Measurements from ENCODE around the gene VSTM4.

VSTM4 gene

GRCh38 chr10:49118430-49119074 lies 3.2 kb upstream of the VSTM4 start:
- TF ChIP-seq CTCF (IDR thresholded peaks at IDR 0.05; ENCODE audit: extremely low read depth, insufficient read depth, missing control alignments): no peak
- no peak for DNase-seq (ENCODE audit: low spot score)
- in situ Hi-C loops (cut with MboI; ENCODE audit: low pct_unique_long_range_greater_than_20kb, low sequenced_read_pairs, unreplicated experiment): no loop called here

GRCh38 chr10:49117376-49118070 lies 2.2 kb upstream of the VSTM4 start:
- in situ Hi-C loops (cut with MboI; ENCODE audit: low pct_unique_long_range_greater_than_20kb, low sequenced_read_pairs, unreplicated experiment): no loop called here
- TF ChIP-seq CTCF (IDR thresholded peaks at IDR 0.05; ENCODE audit: extremely low read depth, insufficient read depth, missing control alignments): no peak
- DNase-seq (ENCODE audit: low spot score): no peak

GRCh38 chr10:49116509-49117375 lies 1.4 kb upstream of the VSTM4 start:
- in situ Hi-C loops (cut with MboI; ENCODE audit: low pct_unique_long_range_greater_than_20kb, low sequenced_read_pairs, unreplicated experiment): no loop called here
- DNase-seq (ENCODE audit: low spot score): no peak
- no peak for TF ChIP-seq CTCF (IDR thresholded peaks at IDR 0.05; ENCODE audit: extremely low read depth, insufficient read depth, missing control alignments)

GRCh38 chr10:49115796-49116508 lies 630 bp upstream of the VSTM4 start:
- DNase-seq (ENCODE audit: low spot score): no peak
- in situ Hi-C loops (cut with MboI; ENCODE audit: low pct_unique_long_range_greater_than_20kb, low sequenced_read_pairs, unreplicated experiment): no loop called here
- no peak for TF ChIP-seq CTCF (IDR thresholded peaks at IDR 0.05; ENCODE audit: extremely low read depth, insufficient read depth, missing control alignments)

- no peak for DNase-seq (ENCODE audit: low spot score)
- TF ChIP-seq CTCF (IDR thresholded peaks at IDR 0.05; ENCODE audit: extremely low read depth, insufficient read depth, missing control alignments): no peak
- in situ Hi-C loops (cut with MboI; ENCODE audit: low pct_unique_long_range_greater_than_20kb, low sequenced_read_pairs, unreplicated experiment): no loop called here
Measured at GRCh38 chr10:49114718-49115014, 656 bp downstream of the VSTM4 start.

GRCh38 chr10:49113741-49114141 lies 1.6 kb downstream of the VSTM4 start:
- in situ Hi-C loops (cut with MboI; ENCODE audit: low pct_unique_long_range_greater_than_20kb, low sequenced_read_pairs, unreplicated experiment): no loop called here
- DNase-seq (ENCODE audit: low spot score): no peak
- TF ChIP-seq CTCF (IDR thresholded peaks at IDR 0.05; ENCODE audit: extremely low read depth, insufficient read depth, missing control alignments): no peak

All from GM13977 (cell line).